Activated CD4-positive, alpha-beta memory T cell treated with anti-CD3 and anti-CD28 coated beads, Interleukin-2, amount 10 ng/mL, durations not matched to agents 7 days and 5 days (primary cell): ENCODE measurements around the gene METTL1. TPM values are rescaled to one million over a fixed set of nuclear protein-coding genes. Genes with fewer than 3 reads are reported as not detected.
A peak's percentile ranks its signal among the peaks of the same experiment; 100 is the strongest.

Source experiments
- CTCF ChIA-PET: fragments of 350-600 bp; sonication (Branson Sonifier 250); formaldehyde crosslinking; loops from one replicate; lab custom pipeline; 2021; ENCODE audit warnings: antibody characterized with exemption, inconsistent platforms; lab: Charles Lee
- POLR2A ChIA-PET: fragments of 350-600 bp; sonication (Branson Sonifier 250); formaldehyde crosslinking; loops from one replicate; lab custom pipeline; 2021; ENCODE audit warnings: antibody characterized with exemption; lab: Charles Lee
- DNase-seq: peaks from one replicate; pipeline ENCODE4 v3.0.0-alpha.2; 2020
- H3K27ac Mint-ChIP-seq: one replicate; pipeline ENCODE4 v1.8.0; 2021; ENCODE audit warnings: mild to moderate bottlenecking, mixed read lengths
- H3K27me3 Mint-ChIP-seq: one replicate; pipeline ENCODE4 v1.8.0; 2021; ENCODE audit warnings: mixed read lengths
- H3K36me3 Mint-ChIP-seq: one replicate; pipeline ENCODE4 v1.8.0; 2021; ENCODE audit warnings: low read depth, mixed read lengths
- H3K4me1 Mint-ChIP-seq: one replicate; pipeline ENCODE4 v1.8.0; 2021; ENCODE audit warnings: mixed read lengths
- H3K4me3 Mint-ChIP-seq: one replicate; pipeline ENCODE4 v1.8.0; 2021; ENCODE audit warnings: mild to moderate bottlenecking, mixed read lengths
- H3K9me3 Mint-ChIP-seq: one replicate; pipeline ENCODE4 v1.8.0; 2021; ENCODE audit warnings: mixed read lengths
- total RNA-seq, 2 experiments: library from RNA; stranded (reverse); gene quantifications; one replicate each; pipeline ENCODE4 v1.2.3, GENCODE V29; 2021

The METTL1 gene
- total RNA-seq, 2 experiments from 2014 or later = 12.5 to 13.8 TPM

DNA sequence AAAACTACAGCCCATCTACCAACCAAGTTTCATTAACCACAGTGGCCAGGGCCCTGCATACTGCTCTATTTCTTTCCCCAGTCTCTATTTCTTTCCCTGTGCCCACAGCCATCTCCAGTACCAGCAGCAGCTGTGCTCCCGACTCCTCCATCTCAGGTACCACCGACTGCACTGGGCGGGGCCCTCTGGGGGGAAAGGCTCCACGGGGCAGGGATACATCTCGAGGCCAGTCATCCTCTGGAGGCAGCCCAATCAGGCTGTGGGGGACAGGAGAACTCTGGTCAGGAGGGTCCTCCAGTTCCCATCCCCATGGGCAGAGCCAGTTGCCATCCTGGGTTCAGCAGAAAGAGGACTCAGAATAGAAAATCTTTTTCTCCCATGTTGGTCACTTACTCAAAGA, 22.8 kb downstream of the METTL1 start:
- no peaks in the 10 kb centered on the region for H3K27me3 Mint-ChIP-seq
- H3K9me3 Mint-ChIP-seq = no peaks in the 10 kb centered on the region
- DNase-seq = no peak
- ChIA-PET POLR2A (no interaction called here), CTCF (interaction anchor here (1.2 kb wide), 1 partner anchor 8 kb away, joined by 5 read pairs; no protein-coding TSS in a partner anchor)
- H3K36me3 Mint-ChIP-seq = peaks cover 49% of the 10 kb centered on the region
- no peak overlapping the region for H3K27ac Mint-ChIP-seq
- no peak overlapping the region for H3K4me3 Mint-ChIP-seq
- peaks cover 66% of the 10 kb centered on the region for H3K4me1 Mint-ChIP-seq

DNA sequence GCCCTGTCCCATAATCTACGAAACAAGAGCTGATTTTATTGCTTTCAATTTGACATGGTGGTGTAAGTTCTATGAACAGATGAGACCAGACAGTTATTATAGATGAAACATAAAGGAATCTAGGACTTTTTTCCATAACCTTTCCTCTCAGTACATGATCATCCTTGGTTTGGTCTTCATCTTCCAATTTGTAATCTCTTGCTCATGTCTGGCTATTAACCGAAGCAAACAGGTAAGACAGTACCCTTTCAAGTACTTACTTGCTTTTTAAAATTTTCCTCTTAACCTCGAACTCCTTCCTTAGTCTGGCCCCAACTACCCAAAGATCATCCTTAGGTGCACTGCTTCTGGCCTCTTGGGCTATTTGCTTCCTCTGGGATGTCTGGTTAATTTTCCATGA, 25.9 kb downstream of the METTL1 start:
- no peaks in the 10 kb centered on the region for H3K9me3 Mint-ChIP-seq
- H3K4me3 Mint-ChIP-seq = peak overlapping the region; percentile 77
- H3K36me3 Mint-ChIP-seq = peaks cover 44% of the 10 kb centered on the region
- POLR2A ChIA-PET = interaction anchor here (1.1 to 2.9 kb wide), 4 partner anchors 10 to 155 kb away, joined by 4 to 11 read pairs (median 6); partner anchors contain the start of genes EEF1AKMT3, MARCHF9, METTL1 and PIP4K2C
- peaks cover 55% of the 10 kb centered on the region for H3K4me1 Mint-ChIP-seq
- CTCF ChIA-PET = interaction anchor here (2.2 to 2.4 kb wide), 2 partner anchors 10 to 162 kb away, joined by 12 to 15 read pairs; no protein-coding TSS in a partner anchor
- no peaks in the 10 kb centered on the region for H3K27me3 Mint-ChIP-seq
- DNase-seq = no peak
- H3K27ac Mint-ChIP-seq = peak overlapping the region; percentile 93

DNA sequence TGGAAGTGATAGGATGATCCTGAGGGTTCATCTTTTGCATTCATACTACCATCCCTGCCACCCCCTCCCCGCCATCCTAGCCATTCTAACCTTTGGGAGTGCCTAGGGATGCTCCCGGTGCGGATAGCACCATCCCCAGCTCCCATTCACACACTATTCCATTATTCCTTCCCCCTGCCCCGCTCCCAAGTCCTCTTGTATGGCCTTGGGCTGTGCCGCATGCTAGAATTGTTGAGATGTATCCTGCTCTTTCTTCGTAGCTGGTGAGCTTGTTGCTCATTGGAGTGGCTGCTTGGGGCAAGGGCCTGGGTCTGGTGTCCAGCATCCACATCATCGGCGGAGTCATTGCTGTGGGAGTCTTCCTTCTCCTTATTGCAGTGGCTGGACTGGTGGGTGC, 26.4 kb downstream of the METTL1 start:
- peaks cover 46% of the 10 kb centered on the region for H3K36me3 Mint-ChIP-seq
- peak overlapping the region; percentile 77 for H3K4me3 Mint-ChIP-seq
- ChIA-PET POLR2A (interaction anchor here (0.8 to 2.9 kb wide), 13 partner anchors 9 to 225 kb away, joined by 3 to 11 read pairs (median 5); partner anchors contain the start of genes DDIT3, EEF1AKMT3, MARCHF9 and METTL1), CTCF (interaction anchor here (2.2 to 2.4 kb wide), 3 partner anchors 11 to 162 kb away, joined by 8 to 15 read pairs (median 12); no protein-coding TSS in a partner anchor)
- H3K9me3 Mint-ChIP-seq = no peaks in the 10 kb centered on the region
- peak overlapping the region; percentile 93 for H3K27ac Mint-ChIP-seq
- H3K4me1 Mint-ChIP-seq = peaks cover 55% of the 10 kb centered on the region
- H3K27me3 Mint-ChIP-seq = no peaks in the 10 kb centered on the region
- no peak for DNase-seq

DNA sequence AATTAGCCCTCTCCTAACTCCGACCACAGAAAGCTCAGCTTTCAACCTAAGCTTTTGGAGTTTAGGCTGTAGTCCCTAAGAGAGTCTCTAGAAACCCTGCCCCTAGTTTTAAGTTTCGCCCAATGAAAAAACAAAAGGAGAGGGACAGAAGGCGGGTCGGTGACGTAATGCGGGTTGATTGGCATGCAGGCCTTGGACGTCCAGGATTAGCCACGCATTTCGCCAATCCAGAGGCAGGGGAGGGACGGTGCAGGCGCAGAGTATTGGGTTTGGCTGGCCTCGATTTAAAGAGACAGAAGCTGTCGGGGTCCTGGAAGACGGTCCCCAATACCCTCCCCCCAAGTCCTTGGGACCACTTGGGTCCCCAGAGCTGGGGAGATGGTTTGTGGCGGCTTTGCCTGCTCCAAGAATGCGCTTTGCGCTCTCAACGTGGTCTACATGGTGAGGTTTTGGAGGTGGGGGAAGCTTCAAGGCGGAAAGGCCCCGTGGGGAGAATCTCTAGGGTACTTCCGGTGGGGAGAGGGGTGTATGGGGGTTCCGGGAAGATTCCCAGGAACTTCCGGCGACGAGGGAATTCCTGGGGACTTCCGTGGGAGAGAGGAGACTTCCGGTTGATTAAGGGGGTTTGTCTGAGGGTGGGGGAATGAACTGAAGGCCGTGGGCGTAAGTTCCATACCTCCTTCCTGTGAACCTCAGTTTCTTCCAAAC, 27.0 kb downstream of the METTL1 start, which contains the start of gene TSPAN31:
Gene TSPAN31 (plus strand): TSS at position 263 of the 708 bp plus-strand sequence. CDS start 116 bp downstream, at position 379.
- no peaks in the 10 kb centered on the region for H3K27me3 Mint-ChIP-seq
- H3K4me3 Mint-ChIP-seq = peak within 1 kb of the TSS; percentile 77
- ChIA-PET CTCF (interaction anchor here (1.1 to 2.4 kb wide), 4 partner anchors 12 to 161 kb away, joined by 3 to 15 read pairs (median 10); partner anchors contain the start of gene PIP4K2C), POLR2A (interaction anchor here (0.6 to 2.9 kb wide), 18 partner anchors 9 to 284 kb away, joined by 3 to 11 read pairs (median 4); partner anchors contain the start of genes DDIT3, EEF1AKMT3, MARCHF9 and METTL1)
- peak within 1 kb of the TSS; percentile 93 for H3K27ac Mint-ChIP-seq
- peak; percentile 97 for DNase-seq
- peaks cover 53% of the 10 kb centered on the region for H3K4me1 Mint-ChIP-seq
- H3K36me3 Mint-ChIP-seq = peaks cover 42% of the 10 kb centered on the region
- H3K9me3 Mint-ChIP-seq = no peaks in the 10 kb centered on the region

DNA sequence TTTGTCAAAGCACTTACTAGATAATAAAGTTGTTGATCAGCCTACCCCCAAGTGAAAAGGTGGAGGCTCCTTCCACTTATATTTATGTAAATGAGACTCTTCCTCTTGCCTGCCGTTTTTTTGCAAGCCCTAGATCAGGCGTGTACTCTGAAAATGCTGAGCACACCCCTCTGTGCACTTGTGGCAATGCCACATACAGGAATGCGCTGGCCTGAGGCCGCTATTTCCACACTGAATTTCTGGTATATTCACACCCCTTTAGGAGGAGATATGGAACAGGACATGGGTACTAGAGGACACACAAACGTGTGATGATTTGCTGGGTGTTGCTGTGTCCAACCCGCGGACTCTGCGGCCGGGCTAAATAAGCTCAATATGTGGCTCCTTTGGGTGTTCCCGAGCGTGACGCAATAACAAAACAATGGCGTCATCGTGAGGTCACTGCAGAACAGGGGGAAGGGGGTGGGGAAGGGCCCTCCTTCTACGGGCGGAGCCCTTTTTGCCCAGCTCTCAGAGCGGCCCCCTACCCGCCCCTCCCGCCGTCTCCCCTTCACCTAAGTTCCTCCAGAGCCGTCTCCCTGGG, 27.6 kb downstream of the METTL1 start:
- H3K27me3 Mint-ChIP-seq = no peaks in the 10 kb centered on the region
- peak overlapping the region; percentile 93 for H3K27ac Mint-ChIP-seq
- H3K36me3 Mint-ChIP-seq = peaks cover 45% of the 10 kb centered on the region
- no peaks in the 10 kb centered on the region for H3K9me3 Mint-ChIP-seq
- DNase-seq = peak; percentile 85
- CTCF ChIA-PET = interaction anchor here (1.1 to 2.4 kb wide), 4 partner anchors 12 to 160 kb away, joined by 3 to 15 read pairs (median 10); partner anchors contain the start of gene PIP4K2C
- H3K4me3 Mint-ChIP-seq = peak overlapping the region; percentile 77
- POLR2A ChIA-PET = interaction anchor here (0.6 to 2.9 kb wide), 17 partner anchors 10 to 284 kb away, joined by 3 to 11 read pairs (median 4); partner anchors contain the start of genes DDIT3, EEF1AKMT3, MARCHF9 and METTL1
- peaks cover 60% of the 10 kb centered on the region for H3K4me1 Mint-ChIP-seq

DNA sequence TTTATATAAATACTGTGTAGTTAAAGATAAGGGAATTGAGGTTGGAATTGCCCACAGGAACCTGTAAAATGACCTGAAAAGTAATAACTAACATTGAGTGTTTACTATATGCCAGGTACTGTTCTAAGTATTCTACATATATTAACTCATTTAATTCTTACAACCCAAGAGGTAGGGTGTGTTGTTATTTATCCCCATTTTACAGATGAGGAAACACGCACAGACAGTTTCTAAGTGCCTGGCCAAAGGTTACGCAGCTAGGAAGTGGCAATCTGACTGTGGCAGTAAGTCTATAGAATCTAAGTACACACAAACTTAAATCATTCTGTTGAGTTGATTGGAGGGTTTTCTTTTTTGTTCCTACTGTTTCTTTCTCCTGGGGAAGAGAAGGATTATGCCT, 28.1 kb downstream of the METTL1 start:
- DNase-seq = no peak
- CTCF ChIA-PET = interaction anchor here (2.4 kb wide), 2 partner anchors 13 to 16 kb away, joined by 8 to 15 read pairs; no protein-coding TSS in a partner anchor
- H3K27me3 Mint-ChIP-seq = no peaks in the 10 kb centered on the region
- H3K27ac Mint-ChIP-seq = peak overlapping the region; percentile 93
- H3K36me3 Mint-ChIP-seq = peaks cover 44% of the 10 kb centered on the region
- POLR2A ChIA-PET = interaction anchor here (0.8 to 2.9 kb wide), 5 partner anchors 12 to 283 kb away, joined by 3 to 11 read pairs (median 5); partner anchors contain the start of genes EEF1AKMT3, MARCHF9, METTL1 and OS9
- H3K4me1 Mint-ChIP-seq = peaks cover 63% of the 10 kb centered on the region
- no peaks in the 10 kb centered on the region for H3K9me3 Mint-ChIP-seq
- H3K4me3 Mint-ChIP-seq = peak overlapping the region; percentile 77

DNA sequence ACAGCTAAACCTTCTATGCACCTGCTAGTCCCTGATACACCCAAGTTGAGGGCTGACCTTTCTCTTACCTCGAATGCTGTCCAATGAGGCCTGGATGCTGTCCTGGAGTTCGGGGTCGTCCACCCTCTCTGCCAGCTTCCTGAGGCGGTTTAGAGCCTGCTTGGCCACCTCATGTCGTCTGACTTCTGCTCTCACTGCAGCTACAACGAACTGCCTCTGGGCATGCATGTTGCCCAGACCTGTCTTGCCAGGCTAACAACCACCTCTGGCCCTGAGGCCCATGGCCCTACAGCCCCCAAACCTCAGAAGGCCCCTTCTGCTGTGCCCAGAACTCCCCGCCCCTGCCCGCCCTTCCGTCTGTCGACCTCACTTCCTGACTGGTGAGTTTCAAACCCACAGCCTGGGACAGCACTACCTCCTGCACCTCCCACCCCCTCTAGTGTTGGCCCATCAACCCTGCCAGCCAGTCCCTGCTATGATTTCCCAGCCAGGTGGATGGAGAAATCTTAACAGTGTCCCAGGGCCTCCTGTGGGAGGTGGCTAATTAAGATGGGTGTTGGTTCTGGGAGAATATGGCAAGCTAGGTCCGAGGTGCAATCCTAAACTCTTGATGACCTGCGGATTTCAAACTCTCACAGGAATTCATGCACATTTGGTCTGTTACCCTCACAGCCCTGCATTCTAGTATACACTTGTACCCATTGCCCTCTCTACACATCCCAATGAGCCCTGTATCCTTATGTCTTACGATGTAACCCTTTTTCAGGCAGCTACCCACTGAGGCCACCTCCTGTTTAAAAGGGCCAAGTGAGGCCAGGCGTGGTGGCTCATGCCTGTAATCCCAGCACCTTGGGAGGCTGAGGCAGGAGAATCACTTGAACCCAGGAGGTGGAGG, 29.8 kb downstream of the METTL1 start:
- H3K36me3 Mint-ChIP-seq = peaks cover 33% of the 10 kb centered on the region
- DNase-seq = peak; percentile 88
- no peaks in the 10 kb centered on the region for H3K9me3 Mint-ChIP-seq
- H3K4me3 Mint-ChIP-seq = peak overlapping the region; percentile 83
- CTCF ChIA-PET = interaction anchor here (0.9 to 2.5 kb wide), 17 partner anchors 8 to 283 kb away, joined by 3 to 16 read pairs (median 4); partner anchors contain the start of genes CDK4, EEF1AKMT3, GLI1 and METTL1
- H3K4me1 Mint-ChIP-seq = peaks cover 61% of the 10 kb centered on the region
- POLR2A ChIA-PET = interaction anchor here (0.7 to 3.3 kb wide), 16 partner anchors 8 to 221 kb away, joined by 3 to 27 read pairs (median 5); partner anchors contain the start of genes CDK4, DDIT3, METTL1 and OS9
- H3K27me3 Mint-ChIP-seq = no peaks in the 10 kb centered on the region
- H3K27ac Mint-ChIP-seq = peak overlapping the region; percentile 89

DNA sequence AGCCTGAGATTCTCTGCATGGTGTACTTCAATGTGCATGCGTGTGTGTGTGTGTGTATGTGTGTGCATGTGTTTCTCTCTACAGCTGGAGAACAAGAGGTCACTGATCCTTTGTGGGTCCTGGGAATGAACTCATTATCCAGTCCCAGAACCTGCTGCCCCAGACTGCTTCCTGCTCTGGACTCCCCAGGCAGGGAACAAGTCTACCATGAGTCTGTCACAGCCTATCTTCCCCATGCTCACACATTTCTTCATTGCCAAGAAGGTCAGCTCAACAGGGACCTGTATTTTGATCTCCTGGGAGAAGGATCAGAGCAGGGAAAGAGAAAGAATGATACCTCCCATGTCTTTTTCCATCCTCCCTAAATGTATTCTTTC, 30.5 kb downstream of the METTL1 start:
- H3K4me3 Mint-ChIP-seq = peak overlapping the region; percentile 83
- no peaks in the 10 kb centered on the region for H3K27me3 Mint-ChIP-seq
- POLR2A ChIA-PET = interaction anchor here (0.7 to 3.3 kb wide), 18 partner anchors 9 to 264 kb away, joined by 3 to 27 read pairs (median 5); partner anchors contain the start of genes CDK4, DDIT3, METTL1 and OS9
- CTCF ChIA-PET = interaction anchor here (0.8 to 2.5 kb wide), 18 partner anchors 9 to 283 kb away, joined by 3 to 16 read pairs (median 4); partner anchors contain the start of genes CDK4, EEF1AKMT3, GLI1 and METTL1
- peak overlapping the region; percentile 89 for H3K27ac Mint-ChIP-seq
- DNase-seq = no peak
- peaks cover 33% of the 10 kb centered on the region for H3K36me3 Mint-ChIP-seq
- peaks cover 62% of the 10 kb centered on the region for H3K4me1 Mint-ChIP-seq
- no peaks in the 10 kb centered on the region for H3K9me3 Mint-ChIP-seq

DNA sequence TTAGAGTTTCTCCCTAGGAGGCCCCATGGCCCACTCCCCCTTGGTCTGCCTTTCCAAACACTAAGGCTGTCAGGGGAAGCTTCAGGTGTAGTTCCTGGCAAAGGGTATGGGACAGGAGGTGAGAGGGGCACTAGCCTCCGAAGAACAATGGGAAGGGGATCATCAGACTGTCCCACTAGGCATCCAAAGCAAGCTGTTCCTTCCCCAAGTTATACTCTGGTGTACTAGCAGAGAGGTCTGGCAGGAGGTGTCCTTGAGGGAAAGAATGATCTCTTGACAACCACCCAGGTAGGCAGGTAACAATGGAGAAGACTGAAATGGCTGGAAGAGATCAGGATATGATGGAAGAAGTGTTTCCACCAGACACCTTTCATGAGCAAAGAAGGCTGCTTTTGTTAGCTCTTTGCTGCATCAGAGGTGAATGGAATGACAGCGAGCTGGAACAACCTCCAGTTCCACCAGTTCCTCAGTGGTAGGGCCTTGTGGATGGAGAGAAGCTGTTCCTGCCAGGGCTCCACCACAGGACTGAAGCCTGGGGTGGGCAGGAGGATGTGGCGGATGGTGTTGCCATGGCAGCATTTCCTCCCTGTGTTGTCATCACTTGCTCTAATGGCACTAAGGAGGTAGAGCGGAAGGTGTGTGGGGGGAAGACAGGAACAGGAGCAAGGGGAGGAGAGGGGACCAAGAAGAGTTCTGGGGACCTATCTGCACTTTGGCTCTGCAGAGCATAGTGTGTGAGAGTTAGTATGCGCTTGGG, 31.1 kb downstream of the METTL1 start:
- peaks cover 32% of the 10 kb centered on the region for H3K36me3 Mint-ChIP-seq

DNA sequence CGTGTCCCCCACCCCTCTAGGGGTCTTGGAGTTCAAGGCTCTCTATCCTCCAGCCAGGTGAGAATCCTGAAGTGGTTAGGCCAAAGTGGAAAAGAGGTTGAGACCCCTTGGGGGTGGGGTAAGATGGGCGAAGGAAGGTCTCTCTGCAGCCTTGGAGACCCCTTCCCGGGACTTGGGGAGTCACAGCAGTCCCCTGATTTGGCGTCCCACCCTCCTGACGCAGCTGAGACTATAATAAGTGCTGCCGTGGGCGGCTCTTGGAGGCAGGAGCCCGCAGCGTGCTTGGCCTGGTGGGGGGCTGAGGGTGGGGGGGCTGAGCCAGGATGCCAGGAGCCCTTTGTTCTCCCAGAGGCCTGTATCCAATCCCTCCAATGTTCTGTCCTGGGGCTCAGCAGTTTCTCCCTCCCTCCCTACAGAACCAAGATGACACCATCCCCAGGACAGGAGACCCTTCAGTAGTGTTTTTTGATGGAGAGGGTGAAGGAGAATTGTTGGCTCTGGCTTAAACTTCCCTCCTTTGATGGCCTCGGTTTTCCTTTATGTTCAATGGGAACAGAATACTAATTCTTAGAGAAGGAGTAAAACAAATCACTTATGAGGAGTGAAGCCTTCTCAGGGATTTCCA, 31.9 kb downstream of the METTL1 start:
- no peaks in the 10 kb centered on the region for H3K9me3 Mint-ChIP-seq
- POLR2A ChIA-PET = interaction anchor here (1.6 to 3.3 kb wide), 5 partner anchors 9 to 262 kb away, joined by 3 to 27 read pairs (median 12); no protein-coding TSS in a partner anchor
- CTCF ChIA-PET = interaction anchor here (1.6 to 2.5 kb wide), 3 partner anchors 17 to 281 kb away, joined by 6 to 16 read pairs (median 9); partner anchors contain the start of gene GLI1
- H3K36me3 Mint-ChIP-seq = peaks cover 35% of the 10 kb centered on the region
- no peaks in the 10 kb centered on the region for H3K27me3 Mint-ChIP-seq
- DNase-seq = no peak
- peaks cover 52% of the 10 kb centered on the region for H3K4me1 Mint-ChIP-seq
- H3K27ac Mint-ChIP-seq = no peak overlapping the region
- peak overlapping the region; percentile 83 for H3K4me3 Mint-ChIP-seq

More for the DNA sequence above, 31.1 kb downstream of the METTL1 start:
- peak overlapping the region; percentile 83 for H3K4me3 Mint-ChIP-seq
- H3K4me1 Mint-ChIP-seq = peaks cover 58% of the 10 kb centered on the region
- no peaks in the 10 kb centered on the region for H3K27me3 Mint-ChIP-seq
- ChIA-PET CTCF (interaction anchor here (0.8 to 2.5 kb wide), 18 partner anchors 9 to 282 kb away, joined by 3 to 16 read pairs (median 4); partner anchors contain the start of genes CDK4, EEF1AKMT3, GLI1 and METTL1), POLR2A (interaction anchor here (0.6 to 3.3 kb wide), 17 partner anchors 10 to 263 kb away, joined by 3 to 27 read pairs (median 5); partner anchors contain the start of genes CDK4, DDIT3, METTL1 and OS9)
- H3K9me3 Mint-ChIP-seq = no peaks in the 10 kb centered on the region
- H3K27ac Mint-ChIP-seq = peak overlapping the region; percentile 89
- DNase-seq = peak; percentile 92
